Liver (tissue), 9 donors: ENCODE measurements around the gene ABCC9. TPM values are rescaled to one million over a fixed set of nuclear protein-coding genes. Genes with fewer than 3 reads are reported as not detected.

Experiments
- DNase-seq: peaks from one replicate; pipeline ENCODE4 v3.0.0-alpha.2; 2017; ENCODE audit warnings: low spot score
- H3K27ac ChIP-seq, 2 donors: one replicate each; pipeline ENCODE4 v1.7.0; 2013; ENCODE audit warnings: inconsistent platforms in 2 of 2, low read length in 2 of 2, control low read depth in 1 of 2, low read depth in 1 of 2, mild to moderate bottlenecking in 1 of 2
- H3K27me3 ChIP-seq, 4 donors: one replicate each; pipeline versions ENCODE4 v1.6.1 to v1.7.0; 2013; ENCODE audit warnings: low read length in 3 of 4, inconsistent platforms in 1 of 4, mild to moderate bottlenecking in 1 of 4, moderate library complexity in 1 of 4; ENCODE audit not compliant: control insufficient read depth in 4 of 4, insufficient read depth in 4 of 4
- H3K36me3 ChIP-seq, 4 donors: one replicate each; pipeline versions ENCODE4 v1.6.1 to v1.7.0; 2013; ENCODE audit warnings: low read length in 3 of 4, mild to moderate bottlenecking in 3 of 4, low read depth in 1 of 4, moderate library complexity in 1 of 4; ENCODE audit not compliant: control insufficient read depth in 4 of 4, insufficient read depth in 3 of 4
- H3K4me1 ChIP-seq, 4 donors: one replicate each; pipeline versions ENCODE4 v1.6.1 to v1.7.0; 2013; ENCODE audit warnings: low read length in 3 of 4, mild to moderate bottlenecking in 3 of 4, moderate library complexity in 1 of 4; ENCODE audit not compliant: control insufficient read depth in 4 of 4, insufficient read depth in 4 of 4
- H3K4me3 ChIP-seq, 3 donors: one replicate each; pipeline versions ENCODE4 v1.6.1 to v1.7.0; 2013; ENCODE audit warnings: low read length in 3 of 3, control low read depth in 1 of 3, low read depth in 1 of 3, mild to moderate bottlenecking in 1 of 3
- H3K9ac ChIP-seq, 2 donors: one replicate each; pipeline ENCODE4 v1.7.0; 2013; ENCODE audit warnings: low read length in 2 of 2, mild to moderate bottlenecking in 2 of 2, moderate library complexity in 2 of 2, control low read depth in 1 of 2, low read depth in 1 of 2
- H3K9me3 ChIP-seq, 4 donors: one replicate each; pipeline versions ENCODE4 v1.6.1 to v1.7.0; 2013; ENCODE audit warnings: low read length in 3 of 4; ENCODE audit not compliant: control insufficient read depth in 4 of 4
- ATF3 ChIP-seq: IDR thresholded peaks from 2 replicates; pipeline ENCODE4 v1.6.1; 2016; ENCODE audit warnings: antibody characterized with exemption
- HNF4A ChIP-seq, 2 donors: conservative IDR thresholded peaks; 2 replicates each; pipeline ENCODE4 v1.6.1; 2016; ENCODE audit warnings: antibody characterized with exemption in 2 of 2, mild to moderate bottlenecking in 2 of 2
- HNF4G ChIP-seq: IDR thresholded peaks from 2 replicates; pipeline ENCODE4 v1.6.1; 2016; ENCODE audit warnings: antibody characterized with exemption
- NR2F2 ChIP-seq: IDR thresholded peaks from 2 replicates; pipeline ENCODE4 v1.6.1; 2016; ENCODE audit warnings: antibody characterized with exemption
- RAD21 ChIP-seq, 2 donors: IDR thresholded peaks; 2 replicates each; pipeline ENCODE4 v1.6.1; 2016; ENCODE audit warnings: antibody characterized with exemption in 2 of 2, mild to moderate bottlenecking in 2 of 2
- REST ChIP-seq: IDR thresholded peaks from 2 replicates; pipeline ENCODE4 v1.6.1; 2016; ENCODE audit warnings: antibody characterized with exemption, mild to moderate bottlenecking
- RXRA ChIP-seq, 2 donors: IDR thresholded peaks; 2 replicates each; pipeline ENCODE4 v1.6.1; 2017 to 2018; ENCODE audit warnings: antibody characterized with exemption in 2 of 2, mild to moderate bottlenecking in 1 of 2
- TAF1 ChIP-seq: conservative IDR thresholded peaks from 2 replicates; pipeline ENCODE4 v1.6.1; 2016; ENCODE audit warnings: antibody characterized with exemption, mild to moderate bottlenecking
- YY1 ChIP-seq: IDR thresholded peaks from 2 replicates; pipeline ENCODE4 v1.6.1; 2016; ENCODE audit warnings: antibody characterized with exemption, mild to moderate bottlenecking
- ZBTB33 ChIP-seq: IDR thresholded peaks from 2 replicates; pipeline ENCODE4 v1.6.1; 2016; ENCODE audit warnings: antibody characterized with exemption
- WGBS: extraction: QIAGEN DNeasy Blood & Tissue Kit; methylation state at CpG from one replicate; pipeline ENCODE4 v1.1.7; 2013; 5-methylcytosine and 5-hydroxymethylcytosine counted together
- polyA plus RNA-seq, 2 donors: library from polyadenylated mRNA; stranded (reverse) in 1 of 2; unstranded in 1 of 2; fragments of 200-250 nt in 1 of 2; fragments of >200 nt in 1 of 2; fragmentation: Nextera tagmentation in 1 of 2; extraction: Ambion mirVana in 1 of 2; gene quantifications; one replicate each; pipeline versions ENCODE4 v1.2.1 to v1.2.3, GENCODE V29; 2013 to 2015
- total RNA-seq, 2 donors: library from RNA; depleted of rRNA; stranded (reverse); fragments of >200 nt; gene quantifications; one replicate each; pipeline ENCODE4 v1.2.3, GENCODE V29; 2014
- donor health status: healthy.
- donor health status: healthy.
- donor health status: healthy.
- donor health status: healthy.
- donor health status: healthy.

The ABCC9 gene
- total and polyA plus RNA-seq, 4 donors: 2.7 to 55.6 (median 10.7) TPM

- 81% methylated on average over 2 of the region's 2 CpGs for WGBS
- TF ChIP-seq YY1 (no peak), NR2F2 (no peak), RXRA (IDR thresholded peaks at IDR 0.05) (no peak), ZBTB33 (no peak), HNF4A (conservative IDR thresholded peaks at IDR 0.05) (no peak), ATF3 (no peak), REST (no peak)
These were observed 174.8 kb downstream of the ABCC9 start for GRCh38 chr12:21766403-21766802.

GRCh38 chr12:21764950-21765349 lies 176.3 kb downstream of the ABCC9 start:
- WGBS: 93% methylated on average over 4 of the region's 4 CpGs
- no peak overlapping the region for H3K9ac ChIP-seq
- DNase-seq: no peak
- peak overlapping the region; percentile 73 to 77 for H3K27ac ChIP-seq
- no peaks in the 10 kb centered on the region for H3K27me3 ChIP-seq
- peaks cover 0 to 24% (median 9%) of the 10 kb centered on the region in 4 donors for H3K36me3 ChIP-seq
- no peaks in the 10 kb centered on the region for H3K9me3 ChIP-seq
- H3K4me3 ChIP-seq: no peak overlapping the region
- H3K4me1 ChIP-seq: peaks cover 0 to 24% (median 7%) of the 10 kb centered on the region in 4 donors
- TF ChIP-seq RAD21 (IDR thresholded peaks at IDR 0.05): no peak
- no peak for TF ChIP-seq HNF4G
- TF ChIP-seq REST: no peak
- no peak for TF ChIP-seq TAF1
- TF ChIP-seq ZBTB33: no peak

More at GRCh38 chr12:21766403-21766802, 174.8 kb downstream of the ABCC9 start:
- DNase-seq: no peak
- no peak overlapping the region for H3K4me3 ChIP-seq
- no peaks in the 10 kb centered on the region for H3K27me3 ChIP-seq
- H3K9ac ChIP-seq: no peak overlapping the region
- no peaks in the 10 kb centered on the region for H3K9me3 ChIP-seq
- H3K36me3 ChIP-seq: peaks cover 0 to 24% (median 11%) of the 10 kb centered on the region in 4 donors
- H3K4me1 ChIP-seq: peaks cover 0 to 24% (median 7%) of the 10 kb centered on the region in 4 donors
- H3K27ac ChIP-seq: no peak overlapping the region
